ENCODE measurements around the gene MYO3B.

MYO3B gene, protein sequence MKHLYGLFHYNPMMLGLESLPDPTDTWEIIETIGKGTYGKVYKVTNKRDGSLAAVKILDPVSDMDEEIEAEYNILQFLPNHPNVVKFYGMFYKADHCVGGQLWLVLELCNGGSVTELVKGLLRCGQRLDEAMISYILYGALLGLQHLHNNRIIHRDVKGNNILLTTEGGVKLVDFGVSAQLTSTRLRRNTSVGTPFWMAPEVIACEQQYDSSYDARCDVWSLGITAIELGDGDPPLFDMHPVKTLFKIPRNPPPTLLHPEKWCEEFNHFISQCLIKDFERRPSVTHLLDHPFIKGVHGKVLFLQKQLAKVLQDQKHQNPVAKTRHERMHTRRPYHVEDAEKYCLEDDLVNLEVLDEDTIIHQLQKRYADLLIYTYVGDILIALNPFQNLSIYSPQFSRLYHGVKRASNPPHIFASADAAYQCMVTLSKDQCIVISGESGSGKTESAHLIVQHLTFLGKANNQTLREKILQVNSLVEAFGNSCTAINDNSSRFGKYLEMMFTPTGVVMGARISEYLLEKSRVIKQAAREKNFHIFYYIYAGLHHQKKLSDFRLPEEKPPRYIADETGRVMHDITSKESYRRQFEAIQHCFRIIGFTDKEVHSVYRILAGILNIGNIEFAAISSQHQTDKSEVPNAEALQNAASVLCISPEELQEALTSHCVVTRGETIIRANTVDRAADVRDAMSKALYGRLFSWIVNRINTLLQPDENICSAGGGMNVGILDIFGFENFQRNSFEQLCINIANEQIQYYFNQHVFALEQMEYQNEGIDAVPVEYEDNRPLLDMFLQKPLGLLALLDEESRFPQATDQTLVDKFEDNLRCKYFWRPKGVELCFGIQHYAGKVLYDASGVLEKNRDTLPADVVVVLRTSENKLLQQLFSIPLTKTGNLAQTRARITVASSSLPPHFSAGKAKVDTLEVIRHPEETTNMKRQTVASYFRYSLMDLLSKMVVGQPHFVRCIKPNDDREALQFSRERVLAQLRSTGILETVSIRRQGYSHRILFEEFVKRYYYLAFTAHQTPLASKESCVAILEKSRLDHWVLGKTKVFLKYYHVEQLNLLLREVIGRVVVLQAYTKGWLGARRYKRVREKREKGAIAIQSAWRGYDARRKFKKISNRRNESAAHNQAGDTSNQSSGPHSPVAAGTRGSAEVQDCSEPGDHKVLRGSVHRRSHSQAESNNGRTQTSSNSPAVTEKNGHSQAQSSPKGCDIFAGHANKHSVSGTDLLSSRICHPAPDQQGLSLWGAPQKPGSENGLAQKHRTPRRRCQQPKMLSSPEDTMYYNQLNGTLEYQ (N-terminal part only)

DNA sequence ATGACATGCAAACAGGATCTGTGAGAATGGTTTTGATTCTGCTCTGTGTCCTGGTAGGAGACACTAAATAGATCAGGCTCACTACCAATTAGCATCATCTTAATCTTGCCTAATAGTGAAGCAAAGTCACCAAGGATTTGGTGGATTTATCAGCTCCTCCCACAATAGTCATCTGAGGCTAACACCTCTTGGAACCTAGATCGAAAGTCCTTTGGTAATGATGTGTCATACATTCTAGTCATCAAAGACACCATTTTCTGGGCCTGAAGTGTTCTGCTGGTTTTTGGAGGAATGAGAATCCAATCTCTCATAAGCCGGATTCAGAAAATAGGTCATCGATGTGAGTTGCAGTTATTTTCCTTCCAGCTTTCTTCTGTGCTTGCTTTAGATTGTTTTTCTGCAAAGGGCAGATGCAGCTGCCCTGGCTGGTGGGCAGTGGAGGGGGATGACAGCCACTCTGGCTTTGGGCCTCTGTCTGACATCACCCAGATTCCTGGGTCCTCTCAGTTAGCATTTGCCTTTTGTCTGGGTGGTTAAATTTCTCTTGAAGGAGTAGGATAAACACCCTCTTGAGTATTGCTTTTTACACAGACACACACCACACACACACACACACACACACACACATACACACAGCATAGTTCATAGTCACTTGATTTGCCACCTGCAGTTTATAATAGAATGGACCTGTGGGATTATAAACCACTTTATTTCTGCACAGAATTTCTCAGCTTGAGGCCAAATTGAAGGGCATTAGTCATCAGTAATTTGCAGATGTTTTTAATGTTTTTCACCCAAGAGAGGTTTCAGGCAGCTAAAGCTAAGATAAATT lies at the start of gene MYO3B:
Gene MYO3B (plus strand): TSS at position 198 of the 832 bp plus-strand sequence. CDS start 141 bp downstream, at position 339.
- DNase-seq: no peak

DNA sequence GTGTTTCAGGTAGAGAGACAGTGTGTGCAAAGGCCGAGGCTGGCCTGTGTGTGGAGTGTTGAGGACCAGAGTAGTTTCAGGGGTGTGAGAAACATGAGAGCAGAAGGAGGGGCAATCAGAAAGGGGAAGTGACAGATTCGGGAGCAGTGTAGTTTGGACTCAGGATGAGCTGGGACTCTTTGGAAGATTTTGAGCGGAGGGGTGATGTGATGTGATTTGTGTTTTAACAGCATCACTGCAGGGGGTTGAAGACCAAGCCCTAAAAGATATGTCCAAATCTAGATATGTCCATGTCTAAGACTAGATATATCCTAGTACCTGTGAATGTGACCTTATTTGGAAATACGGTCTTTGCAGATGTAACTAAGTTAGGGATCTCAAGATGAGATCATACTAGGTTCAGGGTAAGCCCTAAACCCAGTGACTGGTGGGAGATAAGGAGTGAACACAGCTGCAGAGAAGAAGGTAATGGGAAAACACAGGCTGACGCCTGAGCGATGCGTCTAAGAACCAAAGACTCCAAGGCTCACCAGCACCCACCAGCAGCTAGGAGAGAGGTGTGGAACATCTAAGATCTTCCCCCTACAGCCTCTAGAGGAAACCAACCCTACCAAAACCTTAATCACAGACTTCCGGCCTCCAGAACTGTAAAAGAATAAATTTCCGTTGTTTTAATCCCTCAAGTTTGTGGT lies 38.5 kb upstream of the MYO3B start:
- no peak for DNase-seq

DNA sequence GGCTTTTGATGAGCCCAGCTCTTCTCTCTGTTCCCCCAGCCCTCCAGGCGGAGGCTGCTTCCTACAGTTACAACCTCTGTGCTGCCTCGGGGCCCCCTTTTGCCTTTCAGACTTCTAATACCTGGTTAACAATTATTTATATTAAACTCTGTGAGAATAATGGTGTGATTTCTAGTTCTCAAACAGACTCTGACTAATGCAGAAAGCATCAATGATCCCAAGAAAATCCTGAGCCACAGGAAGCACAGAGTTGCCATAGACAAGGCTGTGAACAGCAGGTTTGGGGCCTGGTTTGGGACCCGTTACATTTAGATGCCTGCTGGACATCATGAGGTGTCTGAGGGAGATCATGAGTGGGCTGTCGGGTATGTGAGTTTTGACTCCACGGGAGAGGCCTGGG lies 37.4 kb upstream of the MYO3B start:
- DNase-seq: no peak

DNA sequence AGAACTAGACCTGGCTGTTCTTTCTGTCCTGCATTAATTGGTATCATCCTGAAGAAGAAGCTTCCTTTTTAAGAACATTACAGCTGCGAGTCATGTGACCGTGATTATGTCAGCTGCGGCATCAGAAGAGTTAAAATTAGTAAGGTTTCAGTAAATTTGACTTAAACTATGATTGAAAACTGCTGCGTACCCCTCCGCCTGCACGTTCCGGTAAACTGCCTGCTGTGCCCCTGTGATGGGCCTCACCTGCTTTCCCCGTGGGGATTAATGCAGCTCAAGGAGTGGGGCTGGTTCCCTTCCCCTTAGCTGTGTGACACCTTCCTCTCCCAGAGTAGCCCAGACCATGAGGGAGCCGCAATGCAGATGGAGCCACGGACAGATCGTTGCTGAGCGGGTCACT lies 36.1 kb upstream of the MYO3B start:
- DNase-seq: no peak

DNA sequence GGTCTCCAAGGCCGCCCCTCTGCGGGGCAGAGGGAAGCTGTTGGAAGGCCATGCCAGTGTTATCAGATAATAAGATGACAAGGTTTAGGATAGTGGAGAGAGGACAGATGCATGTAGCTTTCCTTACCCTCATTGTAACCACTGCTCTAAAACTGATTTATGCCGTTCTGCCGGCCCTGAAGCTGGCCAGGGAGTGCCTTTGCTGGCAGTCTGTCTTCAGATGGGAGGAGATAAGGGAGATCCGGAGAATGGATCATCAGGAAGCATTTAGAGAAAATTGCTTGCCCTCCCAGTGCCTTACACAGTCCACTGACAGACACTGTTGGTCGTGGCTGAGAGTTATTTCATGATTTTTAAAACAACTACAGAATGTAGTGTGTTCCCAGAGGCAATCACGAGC lies 35.4 kb upstream of the MYO3B start:
- no peak for DNase-seq

DNA sequence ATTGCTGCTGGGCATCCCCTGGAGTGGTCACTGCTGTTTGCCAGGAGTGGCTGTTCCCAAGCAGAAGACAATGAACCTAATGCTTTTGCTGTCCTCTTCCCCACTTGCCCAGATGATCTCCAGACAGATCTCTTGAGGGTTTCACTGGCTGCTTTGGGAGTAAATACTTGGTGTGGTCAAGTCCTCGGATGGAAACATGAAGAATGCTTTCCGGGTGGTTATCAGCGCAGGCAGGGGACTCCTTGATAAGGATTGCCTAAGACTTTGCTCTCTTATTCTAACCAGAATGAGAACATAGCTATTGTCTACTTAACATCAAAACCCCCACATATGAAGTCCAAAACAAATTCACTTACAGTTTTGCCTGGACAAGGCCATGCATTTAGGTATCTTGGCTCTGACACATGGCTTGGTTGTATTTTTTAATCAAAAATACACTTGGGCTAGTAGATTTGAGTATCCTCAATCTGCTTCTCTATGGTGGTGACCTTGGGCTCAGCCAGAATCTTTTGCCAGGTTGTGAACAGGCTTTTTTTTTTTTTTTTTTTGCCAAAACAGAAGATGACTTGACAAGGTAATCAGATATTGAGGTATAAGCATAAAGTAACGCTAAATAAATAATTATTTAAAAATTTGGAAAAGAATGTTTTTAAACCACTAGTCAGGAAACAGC lies 34.8 kb upstream of the MYO3B start:
- no peak for DNase-seq

DNA sequence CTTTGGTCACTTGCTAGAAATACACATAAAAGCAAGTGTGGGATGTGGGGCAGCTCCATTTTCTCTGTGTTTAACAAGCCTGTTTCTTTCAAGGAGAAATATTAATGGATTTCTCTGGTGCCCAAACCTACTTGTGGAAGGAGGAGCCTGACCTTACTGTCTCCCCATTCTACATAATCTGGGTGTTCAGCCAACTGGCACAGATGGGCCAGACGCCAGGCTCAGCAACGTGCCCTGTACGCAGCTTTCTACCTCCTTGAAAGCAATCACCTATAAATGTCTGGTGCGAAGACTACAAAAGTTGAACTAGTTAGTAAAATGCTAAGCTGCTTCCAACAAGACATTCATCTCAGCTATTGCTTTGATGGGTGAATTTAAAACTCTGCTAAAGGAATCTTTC lies 33.2 kb upstream of the MYO3B start:
- no peak for DNase-seq

DNA sequence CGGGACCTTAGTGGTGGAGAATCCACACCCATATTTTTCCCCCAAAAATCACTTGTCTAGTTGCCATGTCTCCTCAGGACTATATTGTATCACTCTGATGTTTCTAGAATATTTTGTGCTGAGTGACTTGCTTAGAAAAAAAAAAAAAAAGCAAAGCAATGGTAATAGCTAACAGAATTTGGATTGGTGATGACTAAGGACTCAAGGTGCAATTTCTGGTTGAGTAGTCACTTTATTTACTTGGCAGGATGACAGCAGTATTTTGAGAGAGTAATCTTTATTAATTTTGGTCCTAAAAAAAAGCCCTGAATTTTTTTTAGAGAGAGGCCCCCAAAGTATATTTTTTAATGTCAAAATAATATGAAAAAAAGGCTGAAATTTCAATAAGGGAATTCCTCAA lies 32.8 kb upstream of the MYO3B start:
- DNase-seq: no peak

DNA sequence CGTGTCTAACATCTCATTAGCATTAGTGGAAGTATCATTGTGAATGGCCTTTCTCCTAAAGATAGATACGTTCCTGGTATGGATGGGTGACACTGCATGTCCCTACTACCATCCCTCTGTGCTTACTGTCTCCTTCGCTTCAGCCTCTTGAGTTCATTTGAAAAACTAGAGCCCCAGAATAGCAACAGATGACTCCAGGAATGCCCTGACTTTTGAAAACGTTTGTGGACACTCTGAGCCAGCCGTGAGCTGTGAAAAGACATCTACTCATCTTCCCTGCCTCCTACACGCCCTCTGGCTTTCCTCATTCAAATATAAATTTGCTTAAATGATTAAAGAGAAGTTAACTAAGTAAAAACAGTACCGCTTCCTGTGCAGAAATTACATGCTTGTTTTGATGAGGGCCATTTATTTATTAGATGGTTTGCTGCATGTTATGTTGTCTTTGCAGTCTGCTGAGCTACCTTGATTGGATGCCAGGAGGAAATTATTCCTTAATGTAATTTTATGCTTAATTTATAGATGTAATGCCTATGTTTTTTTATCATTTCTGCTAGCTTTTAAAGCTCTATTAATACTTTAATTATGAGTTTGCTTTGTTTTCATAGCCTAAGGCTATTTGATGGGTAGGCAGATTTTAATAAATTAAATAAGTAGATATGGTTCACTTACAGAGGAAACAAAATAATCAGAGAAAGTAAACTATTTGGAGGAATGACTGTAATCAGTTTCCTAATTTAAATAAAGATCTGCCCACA lies 32.1 kb upstream of the MYO3B start:
- DNase-seq: no peak

DNA sequence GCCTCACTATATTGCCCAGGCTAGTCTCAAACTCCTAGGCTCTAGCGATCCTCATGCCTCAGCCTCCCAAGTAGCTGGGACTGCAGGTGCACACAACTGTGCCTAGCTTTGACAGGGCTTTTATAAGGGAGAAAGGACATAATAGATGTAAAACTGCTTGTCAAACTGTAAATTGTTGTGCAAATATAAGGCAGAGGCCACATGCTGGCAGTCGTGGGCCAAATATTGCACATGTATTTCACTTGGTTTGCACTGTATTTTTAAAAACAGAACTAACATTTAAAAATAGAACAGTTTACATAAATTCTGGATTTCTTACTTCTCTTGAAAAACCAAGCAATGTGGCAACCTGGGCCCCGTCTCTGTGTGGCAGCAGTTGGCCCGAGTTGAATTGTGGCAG lies 31.2 kb upstream of the MYO3B start:
- DNase-seq: no peak

DNA sequence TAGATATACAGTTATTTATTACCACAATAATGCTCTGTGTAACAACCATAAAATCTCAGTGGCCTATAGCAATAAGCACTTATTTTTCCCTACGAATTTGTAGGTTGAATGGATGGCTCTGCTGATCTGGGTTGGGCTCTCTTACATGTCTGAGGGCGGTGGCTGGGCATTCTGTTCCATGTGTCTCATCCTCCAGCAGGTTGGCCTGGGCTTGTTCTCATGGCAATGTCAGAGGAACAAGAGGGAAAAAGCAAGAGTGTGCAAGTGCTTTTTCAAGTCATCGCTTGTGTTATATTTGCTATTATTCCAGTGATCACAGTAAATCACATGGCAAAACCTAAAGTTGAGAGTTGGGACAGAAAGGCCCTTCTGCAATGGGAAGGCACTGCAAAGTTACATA lies 30.4 kb upstream of the MYO3B start:
- no peak for DNase-seq

DNA sequence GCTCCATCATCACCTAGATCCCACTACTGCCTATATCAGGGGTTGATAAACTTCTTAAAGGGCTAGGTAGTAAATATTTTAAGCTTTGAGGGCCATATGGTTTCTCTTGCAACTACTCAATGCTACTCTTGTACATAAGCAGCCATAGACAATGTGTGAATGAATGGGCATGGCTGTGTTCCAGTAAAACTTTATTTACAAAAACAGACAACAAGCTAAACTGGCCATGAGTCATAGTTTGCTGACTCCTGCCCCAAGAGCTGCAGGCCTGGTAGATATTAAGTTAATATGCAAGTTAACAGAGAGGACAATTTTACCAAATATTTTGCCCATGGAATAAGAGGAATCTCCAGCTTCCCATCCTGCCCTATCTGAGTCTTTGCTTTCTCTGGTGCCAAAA lies 29.8 kb upstream of the MYO3B start:
- no peak for DNase-seq

DNA sequence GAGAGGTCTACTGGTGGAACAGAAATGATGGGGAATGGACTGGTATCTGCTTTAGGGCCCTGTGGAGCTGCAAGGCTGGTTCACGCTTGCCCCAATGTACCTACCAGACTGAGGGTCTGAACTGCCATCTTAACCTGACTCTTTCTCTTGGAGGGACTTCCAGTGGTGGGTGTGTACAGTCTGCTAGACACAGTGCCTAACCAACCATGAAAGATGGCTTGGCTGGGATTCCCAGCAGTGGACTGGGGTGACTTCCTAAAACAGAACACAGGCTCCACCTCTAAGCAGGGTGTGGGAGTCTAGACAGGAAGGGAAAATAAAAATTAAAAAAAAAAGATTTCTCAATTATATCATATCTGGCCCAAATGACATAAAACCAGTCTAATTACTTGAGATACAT lies 25.5 kb upstream of the MYO3B start:
- DNase-seq: no peak

DNA sequence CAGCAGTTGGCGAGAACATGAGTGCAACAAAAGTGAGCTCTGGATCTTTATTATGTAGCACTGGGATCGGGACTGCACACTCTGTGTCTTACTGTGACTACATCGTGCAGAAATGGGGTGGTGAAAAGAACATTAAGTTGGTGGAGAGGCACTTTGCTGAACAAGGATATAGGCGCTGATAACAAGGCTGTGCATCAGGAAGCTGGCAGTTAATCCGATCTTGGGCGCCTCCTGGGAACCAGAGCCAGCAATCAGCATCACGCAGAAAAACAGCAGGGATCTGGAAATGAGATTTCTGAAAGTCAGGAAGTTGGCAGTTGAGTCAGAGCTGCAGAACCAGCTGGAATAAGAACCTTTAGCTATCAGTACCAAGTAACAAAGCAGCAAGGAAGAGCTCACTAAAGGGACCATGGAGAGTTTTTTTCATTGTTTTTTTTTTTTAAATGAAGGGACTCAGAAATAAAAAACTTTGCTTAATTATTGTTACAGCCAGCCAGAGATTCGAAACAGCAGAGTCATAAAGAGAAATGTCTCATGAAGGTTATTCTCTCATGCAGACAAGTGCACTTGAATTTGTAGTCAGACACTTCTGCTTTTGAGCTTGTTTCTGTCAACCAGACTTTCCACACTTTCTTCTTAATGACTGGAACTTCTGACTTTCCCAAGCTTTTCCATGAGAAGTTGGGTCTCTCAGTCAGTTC lies 22.8 kb upstream of the MYO3B start:
- no peak for DNase-seq

DNA sequence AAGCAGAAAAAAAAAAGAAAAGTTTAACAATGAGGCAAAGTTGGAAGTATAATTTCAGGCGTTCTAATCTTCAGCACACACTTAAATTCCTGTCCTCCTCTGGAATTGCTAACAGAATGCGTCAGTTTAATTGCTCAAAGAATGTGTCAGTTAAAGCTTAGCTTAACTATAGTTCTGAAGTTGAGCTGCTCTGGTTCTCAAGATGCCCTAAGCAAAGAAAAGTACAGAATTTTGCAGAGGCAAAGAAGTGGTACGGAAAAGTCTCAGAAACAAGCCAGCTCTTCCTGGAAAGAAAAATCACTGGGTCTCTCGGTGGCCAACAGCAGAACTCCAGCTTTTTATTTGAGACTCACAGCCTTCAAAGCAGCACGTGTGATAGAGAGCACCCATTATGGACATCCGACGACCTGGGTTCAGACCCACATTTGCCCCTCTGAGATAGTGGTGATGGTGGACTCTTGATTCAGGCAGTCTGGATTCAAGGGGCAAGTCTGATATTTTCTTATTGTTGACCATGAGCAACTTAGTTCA lies 22.2 kb upstream of the MYO3B start:
- DNase-seq: no peak

DNA sequence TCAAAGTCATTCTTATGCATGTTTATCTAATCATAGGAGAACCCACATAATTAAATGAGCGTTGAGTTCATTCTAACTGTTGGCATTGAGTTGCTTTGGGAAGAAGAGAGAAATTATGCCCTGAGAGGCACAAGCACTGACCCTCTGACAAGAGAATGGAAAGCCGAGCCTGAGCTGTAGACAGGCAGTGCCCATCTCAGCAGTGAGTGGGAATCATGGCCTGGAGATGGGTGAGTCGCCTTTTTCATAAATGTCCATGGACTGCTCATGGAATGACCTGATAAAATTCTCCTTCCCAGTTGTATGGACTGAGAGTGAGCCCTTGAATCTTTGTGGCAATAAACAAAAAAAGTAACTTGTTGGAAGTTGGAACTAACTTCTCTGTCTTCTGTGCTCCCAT lies 21.4 kb upstream of the MYO3B start:
- no peak for DNase-seq

DNA sequence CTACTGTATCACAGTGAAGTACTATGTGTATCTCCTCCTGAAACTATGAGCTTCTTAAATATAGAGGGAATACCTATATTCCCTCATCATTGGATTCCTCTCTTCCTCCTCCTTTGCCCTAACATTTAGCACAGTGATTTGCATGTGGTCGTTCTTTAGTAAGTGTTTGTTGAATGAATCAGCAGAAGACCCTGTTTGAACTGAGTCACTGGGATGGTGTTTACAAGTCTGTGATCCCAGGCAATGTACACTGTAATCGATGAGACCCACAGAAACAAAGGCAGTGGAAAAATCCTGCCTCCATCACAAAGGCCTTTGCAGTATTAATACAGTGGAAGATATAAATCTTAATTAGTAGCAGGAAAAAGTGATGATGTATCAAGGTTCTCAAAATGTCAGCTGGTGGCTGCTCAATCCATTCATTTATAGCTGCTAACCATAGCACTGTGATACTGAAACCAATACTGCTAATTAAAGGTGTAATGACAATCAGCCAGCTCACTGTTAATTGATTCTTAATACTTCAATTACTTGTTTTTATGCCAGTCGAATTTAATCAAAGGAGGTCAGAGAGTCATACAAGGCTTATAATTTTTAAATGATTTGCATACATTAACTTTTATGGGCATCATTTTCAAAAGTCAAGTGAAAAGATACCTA lies 20.8 kb upstream of the MYO3B start:
- no peak for DNase-seq

DNA sequence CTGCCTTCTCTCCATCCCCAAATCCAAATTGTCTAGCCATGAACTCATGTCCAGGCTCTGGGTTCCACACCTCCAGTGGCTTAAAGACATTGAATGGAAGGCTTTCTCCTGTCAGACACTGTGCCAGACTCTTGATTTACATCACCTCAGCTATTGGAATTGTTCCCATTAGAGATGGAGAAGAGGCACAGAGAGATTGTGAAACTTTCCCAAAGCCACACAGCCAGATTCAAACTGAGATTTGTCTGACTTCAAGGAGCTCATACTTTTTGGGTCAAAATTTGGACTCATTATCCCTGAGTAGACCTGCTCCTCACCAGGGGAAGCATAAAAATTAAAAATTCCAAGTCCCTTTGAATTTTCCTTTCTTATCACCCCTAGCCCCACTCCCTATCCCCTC lies 18.9 kb upstream of the MYO3B start:
- DNase-seq: no peak

Measured in NCI-H2081 treated with DMSO at 0.1 percent for 48 hours (cell line).